ENCODE results near the gene CAMP.

CAMP gene

DNA sequence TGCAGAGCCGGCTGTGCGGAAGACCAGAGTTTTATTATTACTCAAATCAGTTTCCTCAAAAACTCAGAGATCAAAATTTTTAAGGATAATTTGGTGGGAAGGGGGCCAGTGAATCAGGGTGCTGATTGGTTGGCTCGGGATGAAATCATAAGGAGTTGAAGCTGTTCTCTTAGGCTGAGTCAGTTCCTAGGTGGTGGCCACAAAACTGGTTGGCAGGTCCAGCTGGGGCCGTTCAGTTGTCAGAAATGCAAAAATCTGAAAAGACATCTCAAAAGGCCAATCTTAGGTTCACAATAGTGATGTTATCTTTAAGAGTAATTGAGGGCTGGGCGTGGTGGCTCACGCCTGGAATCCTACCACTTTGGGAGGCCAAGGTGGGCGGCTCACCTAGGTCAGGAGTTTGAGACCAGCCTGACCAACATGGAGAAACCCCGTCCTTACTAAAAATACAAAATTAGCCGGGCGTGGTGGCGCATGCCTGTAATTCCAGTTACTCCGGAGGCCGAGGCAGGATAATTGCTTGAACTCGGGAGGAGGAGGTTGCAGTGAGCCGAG, 15.3 kb downstream of the CAMP start:
- TF ChIP-seq, protein P1, sequence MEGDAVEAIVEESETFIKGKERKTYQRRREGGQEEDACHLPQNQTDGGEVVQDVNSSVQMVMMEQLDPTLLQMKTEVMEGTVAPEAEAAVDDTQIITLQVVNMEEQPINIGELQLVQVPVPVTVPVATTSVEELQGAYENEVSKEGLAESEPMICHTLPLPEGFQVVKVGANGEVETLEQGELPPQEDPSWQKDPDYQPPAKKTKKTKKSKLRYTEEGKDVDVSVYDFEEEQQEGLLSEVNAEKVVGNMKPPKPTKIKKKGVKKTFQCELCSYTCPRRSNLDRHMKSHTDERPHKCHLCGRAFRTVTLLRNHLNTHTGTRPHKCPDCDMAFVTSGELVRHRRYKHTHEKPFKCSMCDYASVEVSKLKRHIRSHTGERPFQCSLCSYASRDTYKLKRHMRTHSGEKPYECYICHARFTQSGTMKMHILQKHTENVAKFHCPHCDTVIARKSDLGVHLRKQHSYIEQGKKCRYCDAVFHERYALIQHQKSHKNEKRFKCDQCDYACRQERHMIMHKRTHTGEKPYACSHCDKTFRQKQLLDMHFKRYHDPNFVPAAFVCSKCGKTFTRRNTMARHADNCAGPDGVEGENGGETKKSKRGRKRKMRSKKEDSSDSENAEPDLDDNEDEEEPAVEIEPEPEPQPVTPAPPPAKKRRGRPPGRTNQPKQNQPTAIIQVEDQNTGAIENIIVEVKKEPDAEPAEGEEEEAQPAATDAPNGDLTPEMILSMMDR (IDR thresholded peaks at IDR 0.05; ENCODE audit: low read depth, low read length, missing control alignments), result no peak
- DNase-seq (ENCODE audit: low read depth), result no peak
- H3K4me3 ChIP-seq (ENCODE audit: low read depth, low read length), result no peak overlapping the region

DNA sequence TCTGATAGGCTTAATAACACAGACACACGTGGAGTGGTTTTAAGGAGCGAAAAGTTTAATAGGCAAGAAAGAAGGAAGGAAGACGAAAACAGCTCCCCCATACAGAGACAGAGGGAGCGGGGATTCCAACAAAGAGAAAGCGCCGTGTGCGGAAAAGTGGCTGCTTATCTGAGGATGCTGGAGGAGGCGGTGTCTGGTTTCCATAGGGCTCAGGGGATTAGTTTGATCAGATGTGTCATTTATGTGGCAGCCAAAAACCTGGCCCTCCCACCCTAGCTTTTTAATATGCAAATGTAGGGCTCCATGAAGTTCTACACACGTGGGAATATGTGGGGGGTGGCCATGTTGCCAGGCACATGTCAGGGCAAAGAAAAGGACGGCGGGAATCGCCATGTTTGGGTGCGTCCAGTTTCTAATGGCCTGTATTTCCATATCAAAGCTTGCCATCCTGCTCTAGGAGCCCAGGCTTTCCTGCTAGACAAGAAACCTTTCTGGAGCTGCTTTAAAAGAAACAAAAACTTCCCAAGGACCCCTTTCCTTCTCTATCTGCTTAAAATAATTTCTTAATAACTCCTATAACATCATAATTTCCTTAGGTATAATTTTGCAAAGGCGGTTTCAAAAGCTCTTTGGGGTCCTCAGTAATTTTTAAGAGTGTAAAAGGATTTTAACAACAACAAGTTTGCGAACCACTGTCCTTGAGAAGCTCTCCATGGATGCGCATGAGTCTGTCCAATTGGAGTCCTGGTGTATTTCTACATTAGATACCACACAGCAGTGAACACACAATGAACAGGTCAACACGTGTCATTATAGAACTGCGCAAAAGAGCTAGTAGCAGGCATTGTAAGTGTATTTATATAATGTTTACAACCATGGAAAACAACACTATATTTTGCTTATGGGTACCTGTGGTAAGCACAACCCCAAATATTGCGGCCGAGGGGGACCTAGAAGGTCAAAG, 17.0 kb downstream of the CAMP start:
- peak overlapping the region; percentile 99 for H3K4me3 ChIP-seq (ENCODE audit: low read depth, low read length)
- no peak for DNase-seq (ENCODE audit: low read depth)
- TF ChIP-seq, protein P1 (IDR thresholded peaks at IDR 0.05; ENCODE audit: low read depth, low read length, missing control alignments), result no peak

DNA sequence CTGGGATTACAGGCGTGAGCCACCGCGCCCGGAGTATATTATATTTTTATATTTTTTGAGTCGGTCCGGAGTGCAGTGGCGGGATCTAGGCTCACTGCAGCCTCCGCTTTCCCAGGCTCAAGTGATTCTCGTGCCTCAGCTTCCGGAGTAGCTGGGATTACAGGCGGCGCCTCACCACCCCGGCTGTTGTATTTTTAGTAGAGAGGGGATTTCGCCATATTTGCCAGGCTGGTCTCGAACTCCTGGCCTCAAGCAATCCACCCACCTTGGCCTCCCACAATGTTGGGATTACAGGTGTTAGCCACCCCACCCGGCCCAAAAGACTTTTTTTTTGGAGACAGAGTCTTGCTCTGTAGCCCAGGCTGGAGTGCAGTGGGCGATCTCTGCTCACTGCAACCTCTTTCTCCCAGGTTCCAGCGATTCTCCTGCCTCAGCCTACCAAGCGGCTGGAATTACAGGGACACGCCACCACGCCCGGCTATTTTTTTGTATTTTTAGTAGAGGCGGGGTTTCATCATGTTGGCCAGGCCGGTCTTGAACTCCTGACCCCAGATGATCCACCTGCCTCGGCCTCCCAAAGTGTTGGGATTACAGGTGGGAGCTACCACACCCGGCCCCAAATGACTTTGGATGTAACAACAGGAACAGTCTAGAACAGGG, 18.6 kb downstream of the CAMP start:
- H3K4me3 ChIP-seq (ENCODE audit: low read depth, low read length), result peak overlapping the region; percentile 99
- no peak for DNase-seq (ENCODE audit: low read depth)
- TF ChIP-seq, protein P1 (IDR thresholded peaks at IDR 0.05; ENCODE audit: low read depth, low read length, missing control alignments), result no peak

DNA sequence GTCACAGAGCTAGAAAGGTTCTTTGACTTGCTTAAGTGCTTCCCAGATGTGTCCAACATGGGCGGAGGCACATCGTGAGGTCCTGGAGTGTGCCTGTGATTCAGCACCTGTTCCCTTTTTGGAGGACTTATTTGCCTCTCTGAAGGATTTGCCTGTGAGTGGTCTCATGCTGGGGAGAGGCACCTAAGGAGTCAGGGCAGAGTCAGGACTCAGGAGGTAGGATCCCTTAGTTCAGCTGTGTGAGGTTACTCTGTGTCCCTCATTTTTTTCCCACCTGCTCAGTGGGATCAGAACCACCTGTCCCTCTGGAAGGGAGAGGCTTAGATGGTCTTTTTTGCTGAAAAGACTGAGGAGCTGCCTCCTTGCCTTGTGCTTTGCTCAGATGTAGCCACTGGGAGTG, 20.6 kb downstream of the CAMP start:
- TF ChIP-seq, protein P1 (IDR thresholded peaks at IDR 0.05; ENCODE audit: low read depth, low read length, missing control alignments), result no peak

DNA sequence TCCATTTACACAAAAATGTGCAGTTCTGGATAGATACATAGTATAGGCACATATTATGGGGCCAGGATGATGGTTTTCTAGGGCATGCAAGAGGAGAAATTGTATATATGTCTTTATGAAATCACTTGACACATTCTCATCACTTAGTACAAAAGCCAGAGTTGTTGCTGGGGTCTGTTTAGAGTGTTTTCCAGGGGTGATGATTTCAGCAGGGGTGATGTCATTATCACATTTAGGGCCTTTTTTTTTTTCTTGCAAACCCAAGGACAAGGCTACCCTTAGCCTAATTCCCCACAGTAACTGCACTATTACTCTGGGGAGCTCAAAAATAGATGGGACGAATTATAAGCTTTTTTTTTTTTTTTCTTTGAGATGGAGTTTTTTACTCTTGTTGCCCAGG, 21.2 kb downstream of the CAMP start:
- no peak overlapping the region for H3K4me3 ChIP-seq (ENCODE audit: low read depth, low read length)
- no peak for DNase-seq (ENCODE audit: low read depth)
- TF ChIP-seq, protein P1 (IDR thresholded peaks at IDR 0.05; ENCODE audit: low read depth, low read length, missing control alignments), result no peak

More for the DNA sequence above, 20.6 kb downstream of the CAMP start:
- no peak for DNase-seq (ENCODE audit: low read depth)
- H3K4me3 ChIP-seq (ENCODE audit: low read depth, low read length), result no peak overlapping the region

DNA sequence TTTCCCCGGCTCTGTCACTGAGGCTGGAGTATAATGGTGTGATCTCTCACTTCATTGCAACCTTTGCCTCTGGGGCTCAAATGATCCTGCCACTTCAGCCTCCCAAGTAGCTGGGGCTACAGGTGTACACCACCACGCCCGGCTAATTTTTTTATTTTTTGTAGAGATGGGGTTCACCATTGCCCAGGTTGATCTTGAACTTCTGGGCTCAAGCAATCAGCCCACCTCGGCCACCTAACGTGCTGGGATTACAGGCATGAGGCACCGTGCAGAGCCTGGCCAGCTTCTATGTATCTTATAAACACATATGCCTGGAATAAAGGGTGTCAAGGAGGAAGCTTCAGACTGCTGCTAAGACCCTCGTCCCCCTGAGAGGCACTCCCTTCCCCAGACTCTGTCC, 21.8 kb downstream of the CAMP start:
- no peak overlapping the region for H3K4me3 ChIP-seq (ENCODE audit: low read depth, low read length)
- TF ChIP-seq, protein P1 (IDR thresholded peaks at IDR 0.05; ENCODE audit: low read depth, low read length, missing control alignments), result no peak
- DNase-seq (ENCODE audit: low read depth), result no peak
